ENCODE data around the gene IL12RB1. TPM values are rescaled to one million over a fixed set of nuclear protein-coding genes. Genes with fewer than 3 reads are reported as not detected.

The IL12RB1 gene
- total and polyA plus RNA-seq, 7 donors, result 0.14 to 0.53 (median 0.17) TPM; not detected in 1

DNA sequence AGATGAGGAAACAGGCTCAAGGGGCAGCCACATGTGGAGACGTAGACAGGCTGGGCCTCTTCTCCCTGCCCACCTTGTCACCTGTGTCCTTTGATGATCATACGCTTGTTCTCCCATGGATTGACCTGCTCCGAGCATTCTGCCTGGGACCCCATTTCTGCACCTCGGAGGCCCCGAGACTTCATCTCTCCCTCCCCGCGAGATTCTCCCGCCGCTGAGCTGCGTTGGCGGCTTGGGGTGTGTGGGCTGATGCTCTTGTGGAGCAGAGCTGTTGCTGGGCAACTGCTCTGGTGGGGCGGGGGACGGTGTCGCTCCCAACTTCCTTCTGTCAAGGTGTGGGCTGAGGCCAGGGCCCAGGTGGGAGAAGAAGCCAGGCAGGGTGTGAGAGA is 33.0 kb upstream of the IL12RB1 start:
- intact Hi-C loops (cut with DNase I), result loop anchor here (5.0 kb wide), 1 partner anchor 33 kb away; the partner anchor contains the start of gene PIK3R2 (in 2 of the 2)
- Histone ChIP-seq H3K27ac (no peak overlapping the region), H3K4me3 (no peak overlapping the region), H3K4me1 (no peaks in the 10 kb centered on the region), H3K27me3 (ENCODE audit: insufficient read depth in 3 of 3, low read length in 2 of 3) (no peaks in the 10 kb centered on the region), H3K36me3 (ENCODE audit: insufficient read depth in 1 of 2, low read depth in 1 of 2) (peaks cover 0 to 6% of the 10 kb centered on the region in 2 donors), H3K9me3 (no peaks in the 10 kb centered on the region)
- no peak for ATAC-seq
- DNase-seq, result no peak
- WGBS, 3 donors, result 79 to 85% (median 79%) methylated on average over 14 of the region's 14 CpGs
- TF ChIP-seq, protein P1, sequence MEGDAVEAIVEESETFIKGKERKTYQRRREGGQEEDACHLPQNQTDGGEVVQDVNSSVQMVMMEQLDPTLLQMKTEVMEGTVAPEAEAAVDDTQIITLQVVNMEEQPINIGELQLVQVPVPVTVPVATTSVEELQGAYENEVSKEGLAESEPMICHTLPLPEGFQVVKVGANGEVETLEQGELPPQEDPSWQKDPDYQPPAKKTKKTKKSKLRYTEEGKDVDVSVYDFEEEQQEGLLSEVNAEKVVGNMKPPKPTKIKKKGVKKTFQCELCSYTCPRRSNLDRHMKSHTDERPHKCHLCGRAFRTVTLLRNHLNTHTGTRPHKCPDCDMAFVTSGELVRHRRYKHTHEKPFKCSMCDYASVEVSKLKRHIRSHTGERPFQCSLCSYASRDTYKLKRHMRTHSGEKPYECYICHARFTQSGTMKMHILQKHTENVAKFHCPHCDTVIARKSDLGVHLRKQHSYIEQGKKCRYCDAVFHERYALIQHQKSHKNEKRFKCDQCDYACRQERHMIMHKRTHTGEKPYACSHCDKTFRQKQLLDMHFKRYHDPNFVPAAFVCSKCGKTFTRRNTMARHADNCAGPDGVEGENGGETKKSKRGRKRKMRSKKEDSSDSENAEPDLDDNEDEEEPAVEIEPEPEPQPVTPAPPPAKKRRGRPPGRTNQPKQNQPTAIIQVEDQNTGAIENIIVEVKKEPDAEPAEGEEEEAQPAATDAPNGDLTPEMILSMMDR (IDR thresholded peaks at IDR 0.05), result no peak

DNA sequence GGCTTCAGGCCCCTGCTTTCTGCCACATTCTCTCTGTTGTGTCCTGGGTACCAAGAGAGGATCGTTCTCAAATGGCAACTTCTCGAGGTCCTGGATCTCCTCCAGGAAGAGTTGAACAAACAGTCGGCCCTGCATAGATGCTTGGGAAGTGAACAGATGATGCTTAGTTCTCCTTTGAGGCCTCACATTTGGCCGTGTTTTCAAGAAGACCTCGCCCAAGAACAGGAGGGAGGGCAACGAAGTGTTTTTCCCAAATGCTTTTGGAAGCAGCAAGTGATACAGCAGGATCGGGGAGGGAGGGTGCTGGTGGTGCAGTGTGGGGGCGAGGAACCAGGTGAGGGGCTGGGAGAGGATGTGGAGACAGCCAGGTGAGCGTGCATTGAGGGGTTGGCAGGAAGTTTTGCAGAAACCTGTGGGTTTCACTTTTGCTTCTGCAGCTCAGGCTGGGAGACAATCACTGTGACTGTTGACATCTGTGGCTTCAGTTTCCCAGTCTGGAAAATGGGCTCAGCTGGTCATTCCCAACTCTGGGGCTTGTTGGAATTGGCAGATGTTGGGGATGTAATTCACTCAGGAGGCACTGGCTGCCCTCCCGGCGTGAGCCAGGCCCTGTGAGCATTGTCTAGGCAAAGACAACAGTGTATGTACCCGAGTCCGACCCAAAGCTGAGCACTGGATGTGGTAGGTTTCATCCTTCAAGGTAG is 32.4 kb upstream of the IL12RB1 start:
- no peak for DNase-seq
- Histone ChIP-seq H3K9me3 (no peaks in the 10 kb centered on the region), H3K27ac (no peak overlapping the region), H3K27me3 (ENCODE audit: insufficient read depth in 3 of 3, low read length in 2 of 3) (no peaks in the 10 kb centered on the region), H3K36me3 (ENCODE audit: insufficient read depth in 1 of 2, low read depth in 1 of 2) (peaks cover 0 to 5% of the 10 kb centered on the region in 2 donors), H3K4me3 (peak overlapping the region; percentile 73), H3K4me1 (no peaks in the 10 kb centered on the region)
- ATAC-seq, result no peak
- intact Hi-C loops (cut with DNase I), result loop anchor here (5.0 kb wide), 1 partner anchor 33 kb away; the partner anchor contains the start of gene PIK3R2 (in 2 of the 2)
- TF ChIP-seq, protein P1 (IDR thresholded peaks at IDR 0.05), result no peak
- 36 to 41% (median 39%) methylated on average over 13 of the region's 13 CpGs for WGBS, 3 donors

DNA sequence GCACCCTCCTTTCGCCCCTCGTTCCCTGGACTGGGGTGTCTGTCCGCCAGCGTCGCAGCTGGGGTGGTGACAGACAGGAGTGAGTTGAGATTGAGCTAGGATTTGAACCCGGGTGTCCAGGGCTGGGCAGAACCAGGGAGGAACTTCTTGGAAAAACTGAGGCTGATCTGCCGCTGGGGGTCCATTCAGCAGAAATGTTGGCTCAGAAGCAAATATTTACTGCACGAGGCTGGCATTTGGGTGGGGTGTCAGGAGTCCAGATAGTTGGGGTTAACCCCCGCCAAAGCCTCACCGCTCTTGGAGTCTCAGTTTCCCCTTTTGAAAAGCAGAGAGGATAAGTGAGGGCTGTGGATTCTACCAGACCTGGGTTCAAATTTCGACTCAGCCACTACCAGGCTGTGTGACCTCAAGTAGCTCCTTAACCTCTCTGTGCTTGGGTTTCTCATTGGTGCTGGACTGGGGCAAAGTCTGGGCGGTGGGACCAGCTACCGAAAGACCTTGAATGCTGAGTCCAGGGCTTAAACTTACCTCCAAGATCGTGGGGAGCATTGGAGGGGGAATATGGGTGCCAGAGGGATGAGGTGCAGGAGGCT is 31.8 kb upstream of the IL12RB1 start:
- H3K4me1 ChIP-seq, result no peaks in the 10 kb centered on the region
- intact Hi-C loops (cut with DNase I), result loop anchor here (5.0 kb wide), 1 partner anchor 34 kb away; the partner anchor contains the start of gene PIK3R2 (in 2 of the 2)
- peak overlapping the region; percentile 53 for H3K27ac ChIP-seq
- peak overlapping the region; percentile 73 for H3K4me3 ChIP-seq
- H3K36me3 ChIP-seq (ENCODE audit: insufficient read depth in 1 of 2, low read depth in 1 of 2), result no peaks in the 10 kb centered on the region
- ATAC-seq (no peak), DNase-seq (no peak)
- 30 to 38% (median 34%) methylated on average over 14 of the region's 14 CpGs for WGBS, 3 donors
- H3K9me3 ChIP-seq, result no peaks in the 10 kb centered on the region
- TF ChIP-seq, protein P1 (IDR thresholded peaks at IDR 0.05), result no peak
- no peaks in the 10 kb centered on the region for H3K27me3 ChIP-seq (ENCODE audit: insufficient read depth in 3 of 3, low read length in 2 of 3)

DNA sequence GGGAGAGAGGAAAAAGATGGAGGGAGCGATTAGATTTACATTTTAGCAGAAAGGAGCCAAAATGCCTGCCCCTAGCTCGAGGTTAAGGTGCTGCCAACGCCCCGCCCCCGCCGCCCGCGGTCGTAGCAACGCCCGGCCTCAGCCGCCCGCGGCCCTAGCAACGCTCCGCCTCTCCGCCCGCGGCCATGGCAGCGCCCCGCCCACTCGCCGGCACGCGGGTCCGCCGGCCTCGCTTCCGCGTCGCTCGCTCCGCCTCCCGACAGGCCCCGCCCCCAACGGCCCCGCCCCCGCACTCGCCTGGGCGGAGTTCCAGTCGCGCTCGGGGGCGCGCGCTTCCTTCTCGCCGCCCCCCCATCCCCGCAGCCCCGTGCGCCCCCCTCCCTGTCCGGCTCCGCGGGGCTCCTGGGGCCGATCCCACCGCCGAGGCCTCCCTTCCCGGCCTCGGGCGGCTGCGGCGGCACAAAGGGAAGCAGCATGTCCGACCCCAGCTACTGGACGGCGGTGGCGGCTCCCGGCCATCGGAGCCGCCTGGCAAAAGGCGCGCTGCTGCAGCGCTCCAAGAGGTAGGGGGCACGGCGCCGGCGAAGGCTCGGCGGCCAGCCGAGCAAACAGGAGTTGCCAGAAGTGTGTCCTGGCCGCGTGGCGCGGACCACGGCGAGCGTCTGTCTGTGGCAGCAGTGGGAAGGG is 31.1 kb upstream of the IL12RB1 start:
- Histone ChIP-seq H3K36me3 (ENCODE audit: insufficient read depth in 1 of 2, low read depth in 1 of 2) (no peaks in the 10 kb centered on the region), H3K27me3 (ENCODE audit: insufficient read depth in 3 of 3, low read length in 2 of 3) (no peaks in the 10 kb centered on the region), H3K27ac (peak overlapping the region; percentile 53), H3K4me1 (no peaks in the 10 kb centered on the region), H3K9me3 (no peaks in the 10 kb centered on the region), H3K4me3 (peak overlapping the region; percentile 73)
- intact Hi-C loops (cut with DNase I), result loop anchor here (5.0 kb wide), 1 partner anchor 34 kb away; the partner anchor contains the start of gene PIK3R2 (in 2 of the 2)
- TF ChIP-seq, protein P1 (IDR thresholded peaks at IDR 0.05), result no peak
- 0% methylated on average over 40 to 86 of the region's 86 CpGs for WGBS, 3 donors
- peak; percentile 92 to 96 for DNase-seq
- ATAC-seq, result peak; percentile 94 to 98 (median 97)
